K562 treated with DMSO at 1 percent for 4 hours (cell line): ENCODE results near the gene LTB4R. TPM values are rescaled to one million over a fixed set of nuclear protein-coding genes. Genes with fewer than 3 reads are reported as not detected.

Source experiments
- total RNA-seq: library from RNA; unstranded; fragments of 300-600 nt; gene quantifications from 2 replicates; pipeline ENCODE4 v1.2.3, GENCODE V29; 2022; ENCODE audit not compliant: insufficient read depth

The LTB4R gene, protein sequence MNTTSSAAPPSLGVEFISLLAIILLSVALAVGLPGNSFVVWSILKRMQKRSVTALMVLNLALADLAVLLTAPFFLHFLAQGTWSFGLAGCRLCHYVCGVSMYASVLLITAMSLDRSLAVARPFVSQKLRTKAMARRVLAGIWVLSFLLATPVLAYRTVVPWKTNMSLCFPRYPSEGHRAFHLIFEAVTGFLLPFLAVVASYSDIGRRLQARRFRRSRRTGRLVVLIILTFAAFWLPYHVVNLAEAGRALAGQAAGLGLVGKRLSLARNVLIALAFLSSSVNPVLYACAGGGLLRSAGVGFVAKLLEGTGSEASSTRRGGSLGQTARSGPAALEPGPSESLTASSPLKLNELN
- total RNA-seq: 4.0 and 5.3 TPM in 2 replicates

DNA sequence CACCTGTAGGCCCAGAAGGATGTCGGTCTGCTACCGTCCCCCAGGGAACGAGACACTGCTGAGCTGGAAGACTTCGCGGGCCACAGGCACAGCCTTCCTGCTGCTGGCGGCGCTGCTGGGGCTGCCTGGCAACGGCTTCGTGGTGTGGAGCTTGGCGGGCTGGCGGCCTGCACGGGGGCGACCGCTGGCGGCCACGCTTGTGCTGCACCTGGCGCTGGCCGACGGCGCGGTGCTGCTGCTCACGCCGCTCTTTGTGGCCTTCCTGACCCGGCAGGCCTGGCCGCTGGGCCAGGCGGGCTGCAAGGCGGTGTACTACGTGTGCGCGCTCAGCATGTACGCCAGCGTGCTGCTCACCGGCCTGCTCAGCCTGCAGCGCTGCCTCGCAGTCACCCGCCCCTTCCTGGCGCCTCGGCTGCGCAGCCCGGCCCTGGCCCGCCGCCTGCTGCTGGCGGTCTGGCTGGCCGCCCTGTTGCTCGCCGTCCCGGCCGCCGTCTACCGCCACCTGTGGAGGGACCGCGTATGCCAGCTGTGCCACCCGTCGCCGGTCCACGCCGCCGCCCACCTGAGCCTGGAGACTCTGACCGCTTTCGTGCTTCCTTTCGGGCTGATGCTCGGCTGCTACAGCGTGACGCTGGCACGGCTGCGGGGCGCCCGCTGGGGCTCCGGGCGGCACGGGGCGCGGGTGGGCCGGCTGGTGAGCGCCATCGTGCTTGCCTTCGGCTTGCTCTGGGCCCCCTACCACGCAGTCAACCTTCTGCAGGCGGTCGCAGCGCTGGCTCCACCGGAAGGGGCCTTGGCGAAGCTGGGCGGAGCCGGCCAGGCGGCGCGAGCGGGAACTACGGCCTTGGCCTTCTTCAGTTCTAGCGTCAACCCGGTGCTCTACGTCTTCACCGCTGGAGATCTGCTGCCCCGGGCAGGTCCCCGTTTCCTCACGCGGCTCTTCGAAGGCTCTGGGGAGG is at the start of gene LTB4R:
Gene LTB4R, plus strand, starts transcription at position 857 of the 959 bp plus-strand sequence. CDS start 4,150 bp downstream, outside the sequence.

DNA sequence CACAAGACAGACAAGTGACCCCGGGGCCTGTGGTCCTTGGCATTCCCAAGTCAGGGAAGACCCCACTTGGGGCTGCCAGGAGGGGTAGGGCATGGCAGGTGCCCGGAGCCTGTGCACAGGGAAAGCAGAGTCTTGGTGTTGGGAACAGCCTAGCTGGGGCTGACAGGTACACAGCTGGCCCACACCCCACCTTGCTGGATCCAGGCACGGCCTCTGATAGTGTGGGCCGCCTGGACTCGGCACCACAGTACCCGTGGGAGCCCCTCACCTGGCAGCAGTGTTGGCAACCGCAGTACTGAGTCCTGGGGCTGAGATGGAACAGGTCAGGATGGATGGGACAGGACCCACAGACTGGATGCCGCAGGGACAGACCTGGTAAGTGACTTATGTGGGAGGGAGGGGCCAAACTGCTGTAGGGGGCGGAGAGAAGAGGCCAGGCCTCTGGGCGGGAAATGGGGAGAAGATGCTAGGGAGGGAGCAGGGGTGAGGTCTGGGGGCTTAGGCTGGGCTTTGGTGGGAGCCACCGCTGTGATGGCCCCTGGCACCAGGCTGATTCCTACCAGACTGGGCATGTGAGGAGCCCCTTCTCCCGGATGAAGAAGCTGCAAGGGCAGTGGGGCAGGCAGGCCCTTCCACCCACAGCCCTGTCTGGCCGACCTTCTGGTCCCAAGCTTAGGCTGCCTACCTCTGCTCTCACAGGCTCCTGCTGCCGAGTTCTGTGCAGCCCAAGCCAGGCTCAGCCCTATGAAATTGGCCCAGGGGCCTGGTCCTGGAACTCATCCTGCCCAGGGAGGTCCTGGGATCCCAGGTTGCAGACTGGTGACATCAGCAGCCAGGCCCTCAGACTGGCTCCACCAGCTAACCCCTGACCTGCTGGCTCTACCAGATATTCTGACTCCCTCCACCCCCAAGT is 48.2 kb upstream of the LTB4R start, which contains the start of gene TGM1:
Gene TGM1, minus strand, starts transcription at position 357 of the 913 bp plus-strand sequence. CDS start 825 bp downstream, outside the sequence.

DNA sequence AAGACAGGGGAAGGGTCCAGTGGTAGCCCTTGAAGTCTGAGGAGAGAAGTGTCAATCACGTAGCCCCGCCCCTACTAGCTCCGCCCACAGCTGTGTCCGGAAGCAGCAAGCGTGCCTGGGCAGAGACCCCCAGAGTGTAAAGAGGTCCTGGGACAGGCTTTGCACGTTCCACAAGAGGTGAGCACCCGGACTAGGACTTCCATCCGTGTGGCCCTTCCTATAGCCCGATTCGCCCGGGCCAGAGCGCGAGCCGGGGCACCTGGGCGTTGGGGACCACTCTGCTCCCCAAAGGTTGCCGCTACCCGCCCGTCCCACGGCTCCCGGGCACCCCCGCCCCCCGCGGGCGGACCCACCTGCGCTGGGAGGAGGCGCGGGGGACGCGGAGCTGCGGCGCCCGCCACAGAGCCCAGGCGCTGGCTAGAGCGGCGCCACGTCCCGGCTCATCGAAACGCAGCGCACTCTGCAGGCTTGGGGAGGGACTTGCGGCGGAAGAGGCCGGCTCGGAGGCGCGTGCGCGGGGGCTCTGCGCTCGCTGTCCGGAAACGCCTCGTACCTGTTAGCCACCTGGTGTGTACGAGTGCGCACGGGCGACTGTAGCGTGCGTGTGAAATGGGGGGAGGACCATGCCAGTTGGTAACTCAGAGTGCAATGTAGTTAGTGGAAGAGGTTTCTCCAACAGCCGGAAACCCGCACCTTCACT is 40.0 kb upstream of the LTB4R start, which contains the start of gene RABGGTA:
Gene RABGGTA, minus strand, starts transcription at position 464 of the 700 bp plus-strand sequence. CDS start 482 bp downstream, outside the sequence.

DNA sequence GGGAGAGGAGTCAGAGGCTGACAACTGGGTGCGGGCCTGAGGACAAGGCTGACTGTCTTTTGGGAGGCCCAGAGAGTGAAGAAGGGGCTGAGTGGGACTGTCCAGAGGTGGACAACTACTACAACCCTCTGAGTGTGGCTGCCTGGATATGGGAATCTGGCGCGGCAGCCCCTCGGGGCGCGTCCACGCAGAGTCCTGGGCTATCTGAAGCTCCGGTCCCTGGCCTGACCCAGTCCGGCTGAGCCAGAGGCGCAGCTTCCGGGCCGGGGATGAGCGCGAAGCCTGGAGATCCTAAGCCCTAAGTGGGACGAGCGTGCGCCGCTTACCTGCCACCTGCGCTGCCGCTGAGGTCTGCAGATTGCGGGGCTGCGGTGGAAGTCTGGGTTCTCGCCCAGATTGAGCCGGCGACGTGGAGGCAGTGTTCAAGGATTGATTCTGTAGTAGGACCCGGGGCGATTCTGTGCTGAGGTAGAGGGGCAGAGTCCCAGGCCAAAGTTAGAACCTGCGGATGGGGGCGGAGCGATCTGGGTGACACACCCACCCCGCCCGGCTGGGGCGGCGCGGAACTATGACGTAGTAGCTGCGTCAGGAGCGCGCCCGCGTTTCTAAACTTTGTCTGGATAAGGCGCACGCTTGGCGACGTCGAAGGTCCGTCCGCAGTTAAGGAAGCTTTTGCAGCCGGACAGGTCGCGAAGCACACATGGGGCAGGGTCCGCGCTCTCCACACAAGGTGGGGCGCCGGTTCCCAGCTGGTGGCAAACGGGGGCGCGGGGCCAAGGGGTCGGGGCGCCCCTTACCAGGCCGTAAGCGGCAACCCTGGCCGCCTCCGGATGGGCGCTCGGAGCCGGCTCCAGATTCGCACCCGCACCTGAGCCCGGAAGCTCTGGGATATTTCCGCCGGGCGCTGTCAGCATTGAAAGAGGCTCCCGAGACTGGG is 11.8 kb upstream of the LTB4R start, which contains the start of the genes DHRS1 and NOP9:
Gene DHRS1, minus strand, starts transcription at position 526 of the 937 bp plus-strand sequence. CDS start 674 bp downstream, outside the sequence.
Gene NOP9, plus strand, starts transcription at position 596 of the 937 bp plus-strand sequence. Its CDS starts 105 bp downstream, at position 701.

DNA sequence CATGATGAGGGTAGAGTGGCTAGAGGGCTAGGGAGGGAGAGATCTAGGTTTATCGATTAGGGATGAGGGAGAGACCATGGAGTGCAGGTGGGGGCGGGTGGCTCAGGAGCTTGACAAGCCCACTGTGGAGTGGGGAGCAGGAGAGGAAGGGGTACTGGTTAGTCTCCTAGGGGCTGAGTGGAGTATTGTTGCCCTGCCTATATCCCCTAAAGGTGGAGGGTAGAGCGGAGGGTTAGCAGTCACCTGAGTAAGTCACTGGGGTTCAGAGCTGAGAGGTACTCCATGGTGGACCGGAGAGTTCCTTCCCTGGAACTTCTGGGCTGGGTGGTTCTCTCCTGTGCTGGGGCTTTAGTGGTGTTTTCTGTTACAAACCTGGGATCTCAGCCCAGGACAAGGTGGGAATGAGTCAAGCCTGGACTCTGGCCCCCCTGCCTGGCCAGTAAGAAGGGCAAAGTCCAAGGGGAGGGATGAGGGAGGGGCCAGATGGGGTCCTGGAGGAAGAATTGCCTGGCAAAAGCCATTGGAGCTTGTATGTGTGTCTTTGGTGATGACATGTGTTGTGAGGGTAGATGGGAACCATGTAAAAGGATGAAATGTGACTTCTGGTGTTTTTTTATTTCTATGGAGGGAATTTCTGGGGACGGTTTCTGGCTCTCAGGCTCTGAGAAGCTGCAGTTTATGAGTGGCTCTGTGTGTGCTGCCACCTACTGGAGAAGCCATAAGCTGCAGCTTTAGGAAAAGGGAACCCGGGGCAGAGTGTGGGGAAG is 3.5 kb upstream of the LTB4R start, which contains the start of gene CIDEB:
Gene CIDEB, minus strand, starts transcription at position 403 of the 767 bp plus-strand sequence. Its CDS starts 119 bp downstream, at position 284.

DNA sequence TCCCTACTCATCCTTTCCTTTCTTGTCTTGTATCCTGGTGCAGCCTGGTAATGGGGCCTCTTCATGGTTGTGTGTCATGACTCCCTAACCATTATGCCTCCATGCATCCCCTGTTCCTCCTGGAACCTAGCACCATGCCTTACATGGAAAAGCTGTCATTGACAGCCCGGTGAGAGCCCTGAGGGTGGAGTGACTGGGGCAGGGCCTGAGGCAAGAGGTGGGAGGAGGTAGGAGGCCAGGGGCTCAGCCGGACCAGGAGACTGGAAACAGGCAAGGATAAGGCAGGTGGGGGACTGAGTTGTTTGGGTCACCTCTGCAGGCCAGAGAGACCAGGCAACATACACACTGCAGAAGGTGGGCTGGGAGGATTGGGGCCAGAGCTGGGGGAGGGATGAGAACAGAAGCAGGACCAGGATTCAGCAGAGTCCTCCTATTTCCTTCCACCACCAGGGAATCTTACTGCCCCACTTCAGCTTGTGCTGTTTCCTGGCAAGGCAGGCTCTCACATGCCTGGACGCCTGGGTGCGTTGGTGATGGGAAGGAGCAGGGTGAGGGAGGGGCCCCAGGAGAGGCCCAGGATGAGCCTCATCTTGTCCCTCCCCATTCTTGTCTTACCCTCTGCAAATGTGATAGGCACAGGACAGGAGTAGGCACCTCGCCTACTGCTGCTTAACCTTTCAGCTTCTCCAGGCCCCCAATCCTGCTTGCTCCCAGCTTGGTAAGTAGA is 1.6 kb upstream of the LTB4R start, which contains the start of gene LTB4R2:
Gene LTB4R2, plus strand, starts transcription at position 603 of the 727 bp plus-strand sequence. CDS start 525 bp downstream, outside the sequence.

DNA sequence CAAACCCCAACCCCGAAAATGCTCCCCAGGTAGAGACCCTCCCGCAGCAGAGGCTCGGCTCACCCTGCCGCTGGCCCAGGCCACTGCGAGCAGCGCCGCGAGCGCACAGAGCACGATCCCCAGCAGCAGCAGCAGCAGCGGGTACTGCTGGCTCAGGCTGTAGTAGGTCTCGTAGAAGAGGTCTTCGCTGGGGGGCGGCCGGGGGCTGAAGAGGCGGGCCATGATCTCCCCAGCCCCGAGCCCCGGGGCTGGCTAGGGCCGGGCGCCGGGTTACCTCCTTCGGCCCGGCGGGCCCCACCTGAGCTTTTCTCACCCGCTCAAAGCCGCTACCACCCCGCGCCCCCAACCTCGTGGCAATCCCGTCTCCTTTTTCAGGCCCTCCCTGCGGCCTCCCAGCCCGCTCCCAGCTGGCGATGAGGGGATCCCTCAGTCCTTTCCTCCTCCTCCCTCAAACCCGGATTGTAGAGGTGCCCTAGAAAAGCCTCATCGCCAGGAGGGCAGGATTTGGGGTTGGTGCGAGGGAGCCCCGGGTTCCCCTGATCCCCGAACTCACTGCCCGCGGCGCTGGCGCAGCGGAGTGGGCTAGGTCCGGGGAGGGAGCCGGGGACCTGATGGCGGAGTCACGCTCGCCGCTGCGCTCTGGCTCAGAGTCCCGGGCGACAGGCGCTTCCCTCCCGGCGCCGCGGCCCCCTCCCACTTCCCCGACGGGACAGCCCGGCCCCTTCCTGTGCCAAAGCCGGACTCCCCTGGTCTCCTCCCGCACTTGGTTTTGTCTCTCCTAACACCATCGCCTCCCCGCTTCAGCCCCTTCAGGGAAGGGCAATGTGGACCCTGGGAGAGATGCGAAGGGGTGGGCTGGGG is 23.4 kb downstream of the LTB4R start, which contains the start of gene ADCY4:
Gene ADCY4, minus strand, starts transcription at position 641 of the 861 bp plus-strand sequence. Its CDS starts 419 bp downstream, at position 222.

DNA sequence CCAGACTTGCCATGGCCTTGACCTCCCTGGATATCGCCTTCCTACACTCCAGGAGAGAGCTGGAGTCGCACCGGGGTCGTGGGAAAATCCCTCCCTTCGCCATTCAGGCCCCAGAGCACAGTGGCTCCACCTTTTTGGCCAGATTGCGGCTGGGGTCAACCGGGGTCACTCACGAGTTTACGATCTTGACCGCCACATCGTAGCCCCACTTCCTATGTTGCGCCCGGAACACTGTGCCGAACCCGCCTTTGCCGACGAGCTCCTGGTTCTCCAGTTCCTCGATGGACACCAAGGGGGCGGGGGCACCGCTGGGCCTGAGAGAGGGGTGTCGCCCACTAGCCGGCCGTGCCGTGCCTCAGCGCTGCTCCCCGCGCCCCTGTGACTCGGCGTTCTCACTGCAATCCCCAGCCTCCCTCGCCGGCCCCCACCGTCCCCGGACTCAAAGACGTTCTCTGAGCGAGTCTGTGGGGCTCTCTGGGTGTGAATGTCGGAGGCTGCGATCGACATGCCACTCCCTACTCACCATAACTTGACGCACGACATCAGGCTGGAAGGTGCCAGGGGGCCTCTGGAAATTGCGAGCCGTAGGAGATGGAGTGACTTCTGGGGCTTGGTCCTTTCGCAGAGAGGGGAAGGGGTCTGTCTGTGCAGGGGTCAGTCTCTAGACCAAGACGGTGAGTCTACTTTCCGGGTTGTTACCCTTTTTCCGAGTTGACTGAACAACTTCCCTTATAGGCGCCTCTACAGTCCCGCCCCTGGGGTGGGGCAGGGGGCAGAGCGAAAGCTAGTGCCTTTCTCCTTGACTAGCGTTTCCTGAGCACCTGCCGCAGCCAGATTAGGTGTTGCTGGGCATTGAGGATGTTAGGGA is 28.2 kb downstream of the LTB4R start, which contains the start of gene RIPK3:
Gene RIPK3, minus strand, starts transcription at position 708 of the 868 bp plus-strand sequence. Its CDS starts 165 bp downstream, at position 543.

Other genes starting within 250 kb of the LTB4R start
- not detected in 2 replicates for gene CPNE6, start 239.9 kb upstream of the LTB4R start, total RNA-seq
- 99.4 and 112 TPM in 2 replicates for gene PCK2, start 217.2 kb upstream of the LTB4R start, total RNA-seq
- gene DCAF11, start 196.7 kb upstream of the LTB4R start, total RNA-seq: 31.4 and 39.2 TPM in 2 replicates
- gene NRL, start 196.6 kb upstream of the LTB4R start, total RNA-seq: 3.2 and 4.1 TPM in 2 replicates
- not detected in 2 replicates for gene FITM1, start 180.8 kb upstream of the LTB4R start, total RNA-seq
- gene PSME1, start 175.3 kb upstream of the LTB4R start, total RNA-seq: 171 and 172 TPM in 2 replicates
- 29.6 and 36.4 TPM in 2 replicates for gene EMC9, start 169.9 kb upstream of the LTB4R start, total RNA-seq
- gene PSME2, start 164.9 kb upstream of the LTB4R start, total RNA-seq: 160 and 167 TPM in 2 replicates
- gene RNF31, start 164.0 kb upstream of the LTB4R start, total RNA-seq: 17.0 and 21.3 TPM in 2 replicates
- gene IRF9, start 150.2 kb upstream of the LTB4R start, total RNA-seq: 9.3 and 20.9 TPM in 2 replicates
- gene REC8, start 139.4 kb upstream of the LTB4R start, total RNA-seq: 5.1 and 7.1 TPM in 2 replicates
- gene IPO4, start 122.7 kb upstream of the LTB4R start, total RNA-seq: 23.4 and 27.8 TPM in 2 replicates
- 16.4 and 22.0 TPM in 2 replicates for gene TM9SF1, start 116.1 kb upstream of the LTB4R start, total RNA-seq
- gene TSSK4, start 105.8 kb upstream of the LTB4R start, total RNA-seq: 1.1 and 2.2 TPM in 2 replicates
- gene CHMP4A, start 98.0 kb upstream of the LTB4R start, total RNA-seq: 57.8 and 78.5 TPM in 2 replicates
- 7.5 and 10.8 TPM in 2 replicates for gene MDP1, start 95.4 kb upstream of the LTB4R start, total RNA-seq
- gene NEDD8, start 79.1 kb upstream of the LTB4R start, total RNA-seq: 140 and 150 TPM in 2 replicates
- 55.3 and 68.0 TPM in 2 replicates for gene GMPR2, start 78.6 kb upstream of the LTB4R start, total RNA-seq
- gene TINF2, start 68.9 kb upstream of the LTB4R start, total RNA-seq: 15.0 and 16.1 TPM in 2 replicates
- gene TGM1, start 48.3 kb upstream of the LTB4R start, total RNA-seq: 0.88 and 1.5 TPM in 2 replicates
- 15.3 and 18.0 TPM in 2 replicates for gene RABGGTA, start 39.9 kb upstream of the LTB4R start, total RNA-seq
- 22.2 and 26.0 TPM in 2 replicates for gene DHRS1, start 11.7 kb upstream of the LTB4R start, total RNA-seq
- 4.7 and 6.1 TPM in 2 replicates for gene NOP9, start 11.7 kb upstream of the LTB4R start, total RNA-seq
- gene CIDEB, start 3.5 kb upstream of the LTB4R start, total RNA-seq: not detected in 2 replicates
- gene LTB4R2, start 1.4 kb upstream of the LTB4R start, total RNA-seq: 2.2 and 6.4 TPM in 2 replicates
- gene ADCY4, start 23.6 kb downstream of the LTB4R start, total RNA-seq: 0.59 TPM in 1 of 2 replicates, not detected in the other
- gene RIPK3, start 28.5 kb downstream of the LTB4R start, total RNA-seq: not detected in 2 replicates
- 2.9 and 5.1 TPM in 2 replicates for gene NFATC4, start 56.7 kb downstream of the LTB4R start, total RNA-seq
- gene NYNRIN, start 87.5 kb downstream of the LTB4R start, total RNA-seq: 0.94 and 1.3 TPM in 2 replicates
- gene CBLN3, start 118.2 kb downstream of the LTB4R start, total RNA-seq: 0.71 TPM in 1 of 2 replicates, not detected in the other
- gene KHNYN, start 118.5 kb downstream of the LTB4R start, total RNA-seq: 24.9 and 30.8 TPM in 2 replicates
- gene SDR39U1, start 131.3 kb downstream of the LTB4R start, total RNA-seq: 51.9 and 69.4 TPM in 2 replicates
- gene CMA1, start 196.8 kb downstream of the LTB4R start, total RNA-seq: not detected in 2 replicates